ENCODE data around the gene SIM2.

The SIM2 gene

DNA sequence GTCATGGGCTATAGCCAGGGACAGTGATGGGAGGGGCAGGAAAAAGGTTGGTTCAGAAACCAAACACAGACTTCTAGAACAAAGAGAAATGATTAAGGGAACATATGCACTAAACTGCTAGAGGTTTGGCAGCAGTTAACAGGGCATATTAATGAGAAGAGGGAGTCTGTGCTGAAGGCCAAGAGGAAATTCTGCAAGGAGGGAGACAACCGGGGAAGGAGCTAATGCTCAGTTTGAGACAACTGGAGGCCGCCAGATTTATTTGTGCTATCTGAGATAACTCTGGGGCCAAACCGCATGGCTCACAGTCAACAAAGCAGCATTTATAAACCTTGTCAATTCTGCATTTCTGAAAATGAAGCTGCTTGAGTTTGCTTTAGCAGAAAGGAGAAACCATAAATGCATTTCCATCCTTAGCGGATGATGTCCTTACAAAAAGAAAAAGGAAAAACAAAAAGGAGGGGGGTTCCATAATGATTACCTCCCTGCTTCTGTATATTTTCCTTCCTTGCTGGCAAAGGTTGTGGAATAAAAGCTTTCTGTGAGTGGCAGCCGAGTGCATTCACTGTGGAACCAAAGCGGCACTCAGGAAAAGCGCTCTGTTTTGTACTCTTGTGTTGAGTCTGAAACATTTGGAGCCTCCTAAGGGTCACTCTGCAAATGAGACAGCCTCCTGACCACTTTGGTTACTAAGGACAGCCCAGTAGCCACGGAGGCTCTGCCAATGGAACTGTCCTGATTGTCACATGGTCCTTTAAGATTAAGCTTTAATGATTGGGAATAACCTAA lies 70.3 kb downstream of the SIM2 start:
- FAIRE-seq, result no peak

DNA sequence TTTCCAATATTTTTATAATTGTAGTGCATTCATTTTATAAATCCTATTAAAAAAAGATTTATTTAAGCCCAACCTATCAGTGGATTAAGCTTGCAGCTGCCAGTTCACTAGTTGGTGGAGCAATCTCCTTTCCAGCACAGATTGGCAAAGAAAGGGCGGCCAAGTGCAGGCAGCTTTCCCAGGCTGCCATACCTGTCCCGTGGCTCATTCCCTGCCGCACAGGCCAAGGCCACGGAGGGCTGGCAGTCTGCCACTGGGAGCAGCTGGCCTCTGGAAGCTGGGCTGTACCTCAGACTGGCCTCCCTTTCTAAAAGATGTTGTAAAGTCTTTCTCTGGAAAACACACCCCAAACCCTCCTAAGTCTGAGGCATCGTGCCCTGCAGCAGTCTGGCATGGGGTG lies 74.2 kb downstream of the SIM2 start:
- FAIRE-seq, result no peak

DNA sequence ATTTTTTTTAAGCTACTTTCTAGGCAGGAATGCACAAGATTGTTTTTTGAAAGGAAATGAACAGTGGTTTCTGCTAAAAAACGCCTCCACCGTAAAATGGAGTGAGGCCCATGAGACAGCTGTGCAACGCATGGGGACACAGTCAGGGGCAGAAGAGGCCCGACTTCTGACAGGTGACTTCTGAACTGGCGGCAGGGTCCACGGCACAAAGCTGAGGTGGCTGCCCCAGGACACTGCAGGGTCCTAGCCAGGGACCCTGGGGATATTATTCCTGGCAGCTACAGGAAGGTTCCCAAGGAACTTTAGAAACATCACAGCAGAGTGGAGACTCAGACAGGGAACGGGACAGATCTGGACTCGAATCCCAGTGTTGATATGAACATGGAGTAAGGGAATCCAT lies 75.1 kb downstream of the SIM2 start:
- FAIRE-seq, result no peak

- no peak for FAIRE-seq
These were observed 78.2 kb downstream of the SIM2 start for GRCh38 chr21:36776981-36777617.

DNA sequence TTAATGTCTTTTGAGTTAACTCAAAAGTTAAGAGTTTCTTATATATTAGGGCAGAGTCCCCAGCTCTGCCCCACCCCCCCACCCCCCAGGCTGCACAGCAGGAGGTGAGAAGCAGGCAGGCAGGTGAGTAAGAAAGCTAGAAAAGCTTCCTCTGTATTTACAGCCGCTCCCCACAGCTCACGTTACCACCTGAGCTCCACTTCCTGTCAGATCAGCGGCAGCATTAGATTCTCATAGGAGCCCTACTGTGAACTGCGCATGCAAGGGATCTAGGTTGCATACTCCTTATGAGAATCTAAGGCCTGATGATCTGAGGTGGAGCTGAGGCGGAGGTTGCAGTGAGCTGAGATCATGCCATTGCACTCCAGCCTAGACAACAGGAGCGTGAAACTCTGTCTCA lies 81.9 kb downstream of the SIM2 start:
- no peak for FAIRE-seq

GRCh38 chr21:36783612-36784374 lies 84.9 kb downstream of the SIM2 start:
- FAIRE-seq, result no peak

- FAIRE-seq, result no peak
These were observed 86.0 kb downstream of the SIM2 start for GRCh38 chr21:36784947-36785346.

DNA sequence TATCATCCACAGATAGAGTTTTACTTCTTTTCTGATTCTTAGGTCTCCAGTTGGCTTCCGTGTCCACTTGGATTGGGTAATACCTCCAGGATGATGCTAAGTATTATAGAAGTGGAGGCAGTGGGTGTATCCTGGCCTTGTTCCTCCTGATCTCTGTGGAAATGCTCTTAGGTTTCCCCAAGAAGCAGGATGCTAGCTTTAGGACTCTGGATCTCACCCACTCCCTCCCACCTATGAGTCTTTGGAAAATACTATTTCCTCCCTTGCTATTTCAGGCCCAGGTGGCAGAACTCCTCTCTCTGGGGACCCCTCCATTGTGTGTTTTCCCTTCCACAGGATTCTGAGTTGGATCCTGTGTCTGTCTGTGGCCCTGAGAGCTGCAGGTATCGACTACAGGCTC lies 86.7 kb downstream of the SIM2 start:
- FAIRE-seq, result no peak

DNA sequence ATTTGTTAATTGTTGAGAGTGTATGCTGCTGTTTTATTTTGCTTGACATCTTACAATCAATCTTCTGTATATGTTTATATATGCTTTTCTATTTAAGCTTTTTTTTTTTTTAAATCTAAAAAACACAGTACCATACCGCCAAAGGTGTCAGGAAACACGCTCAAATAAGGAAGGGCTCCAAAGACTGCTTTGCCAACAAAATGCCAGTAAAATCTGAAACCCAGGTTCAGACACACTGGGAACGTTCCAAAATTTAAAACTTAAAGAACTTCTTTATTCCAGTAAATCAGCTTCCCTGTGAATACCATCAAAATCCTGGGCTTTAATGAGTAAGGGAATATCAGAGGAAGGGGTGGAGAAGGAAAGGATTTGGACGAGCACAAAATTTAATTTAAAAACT lies 87.3 kb downstream of the SIM2 start:
- no peak for FAIRE-seq

DNA sequence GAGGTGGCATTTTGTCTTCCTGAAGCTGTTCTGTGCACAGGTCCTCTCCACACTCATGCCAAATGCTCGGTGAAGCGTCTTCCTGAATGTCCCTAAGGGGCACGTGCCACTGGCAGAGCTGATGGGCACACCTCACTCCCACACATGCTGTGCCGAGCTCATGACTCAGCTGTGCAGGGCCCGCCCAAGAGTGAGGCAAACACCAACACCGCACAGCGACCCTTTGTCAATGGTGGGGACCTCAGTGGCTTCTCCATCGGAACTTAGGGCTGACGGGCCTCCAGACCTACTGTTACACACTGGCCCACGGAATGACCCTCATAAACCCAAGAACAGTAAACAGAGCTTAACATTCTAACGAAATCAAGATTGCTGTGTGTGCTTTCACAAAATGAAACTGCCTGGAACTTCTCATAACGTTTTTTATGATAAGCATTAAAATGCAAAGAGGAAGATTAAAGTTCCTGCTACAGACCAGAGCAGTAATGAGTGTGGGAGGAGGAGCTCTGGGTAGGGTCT lies 89.3 kb downstream of the SIM2 start:
- FAIRE-seq, result no peak

- no peak for FAIRE-seq
These were observed 91.7 kb downstream of the SIM2 start for GRCh38 chr21:36790616-36791015.

DNA sequence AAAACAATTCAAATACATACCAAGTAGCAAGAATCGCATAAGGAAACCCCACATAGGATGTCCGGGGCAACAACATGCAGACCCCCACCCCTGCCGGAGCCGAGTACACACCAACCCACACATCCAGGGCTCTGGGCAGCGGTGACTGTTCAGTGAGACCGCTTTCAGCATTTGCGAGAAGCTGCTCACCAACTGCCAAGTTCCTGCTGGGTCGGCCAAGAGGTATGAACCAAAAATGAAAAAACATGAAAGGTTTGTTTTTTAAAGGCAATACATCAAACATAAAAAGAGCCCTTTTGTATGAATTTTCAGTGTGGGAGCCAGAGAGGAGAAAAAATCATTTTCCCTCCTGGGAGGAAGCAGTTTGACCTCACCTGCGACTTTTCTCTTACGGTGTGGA lies 92.3 kb downstream of the SIM2 start:
- no peak for FAIRE-seq

- FAIRE-seq, result no peak
These were observed 93.0 kb downstream of the SIM2 start for GRCh38 chr21:36791695-36792470.

GRCh38 chr21:36792505-36792967 lies 93.6 kb downstream of the SIM2 start:
- no peak for FAIRE-seq

- no peak for FAIRE-seq
These were observed 97.2 kb downstream of the SIM2 start for GRCh38 chr21:36796070-36796469.

DNA sequence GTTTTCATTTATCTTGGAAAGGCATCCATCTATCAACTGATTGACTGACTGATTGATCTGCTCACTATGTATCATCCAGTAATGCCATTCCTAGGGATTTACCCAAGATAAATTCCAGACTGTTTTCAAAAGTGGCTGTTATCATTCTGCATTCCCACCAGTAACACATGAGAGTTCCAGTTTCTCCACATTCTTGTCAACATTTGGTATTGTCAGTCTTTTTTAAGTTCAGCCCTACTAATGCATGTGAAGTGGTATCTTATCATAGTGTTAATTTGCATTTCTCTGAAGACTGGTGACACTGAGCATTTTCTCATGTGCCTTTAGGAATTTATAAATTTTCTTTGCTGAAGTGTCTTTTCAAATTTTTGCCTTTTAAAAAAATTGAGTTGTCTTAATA lies 99.6 kb downstream of the SIM2 start:
- no peak for FAIRE-seq

All from A204.1 (cell line).